Neural progenitor cell (in vitro differentiated cells): ENCODE results near the gene BMP2K.

Experiments used
- EZH2phosphoT487 ChIP-seq: fragments of 200-600 bp; sonication (generic); IDR thresholded peaks from 2 replicates; pipeline ENCODE4 v1.6.1; 2017; ENCODE audit warnings: antibody characterized with exemption
- TF ChIP-seq, protein P1 (sequence below): fragments of 200-600 bp; sonication (generic); IDR thresholded peaks from 2 replicates; pipeline ENCODE4 v1.5.1; 2017; ENCODE audit warnings: antibody characterized with exemption, mild to moderate bottlenecking

- TF ChIP-seq, protein P1, sequence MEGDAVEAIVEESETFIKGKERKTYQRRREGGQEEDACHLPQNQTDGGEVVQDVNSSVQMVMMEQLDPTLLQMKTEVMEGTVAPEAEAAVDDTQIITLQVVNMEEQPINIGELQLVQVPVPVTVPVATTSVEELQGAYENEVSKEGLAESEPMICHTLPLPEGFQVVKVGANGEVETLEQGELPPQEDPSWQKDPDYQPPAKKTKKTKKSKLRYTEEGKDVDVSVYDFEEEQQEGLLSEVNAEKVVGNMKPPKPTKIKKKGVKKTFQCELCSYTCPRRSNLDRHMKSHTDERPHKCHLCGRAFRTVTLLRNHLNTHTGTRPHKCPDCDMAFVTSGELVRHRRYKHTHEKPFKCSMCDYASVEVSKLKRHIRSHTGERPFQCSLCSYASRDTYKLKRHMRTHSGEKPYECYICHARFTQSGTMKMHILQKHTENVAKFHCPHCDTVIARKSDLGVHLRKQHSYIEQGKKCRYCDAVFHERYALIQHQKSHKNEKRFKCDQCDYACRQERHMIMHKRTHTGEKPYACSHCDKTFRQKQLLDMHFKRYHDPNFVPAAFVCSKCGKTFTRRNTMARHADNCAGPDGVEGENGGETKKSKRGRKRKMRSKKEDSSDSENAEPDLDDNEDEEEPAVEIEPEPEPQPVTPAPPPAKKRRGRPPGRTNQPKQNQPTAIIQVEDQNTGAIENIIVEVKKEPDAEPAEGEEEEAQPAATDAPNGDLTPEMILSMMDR, result no peak
- TF ChIP-seq EZH2phosphoT487, result no peak
Measured at GRCh38 chr4:78732332-78733104, 43.6 kb upstream of the BMP2K start.
